Neutrophil (primary cell): ENCODE data around the gene KCNK2.
"Not testable (repeated sequence)": the region's sequence is repeated elsewhere in the genome, so short reads cannot be mapped to it uniquely, and the experiment has no call there.

ENCODE experiments used
- H3K27ac ChIP-seq: fragments of 200-600 bp; sonication (generic); 2 replicates; pipeline ENCODE4 v1.5.1; 2016; ENCODE audit warnings: mild to moderate bottlenecking, moderate library complexity
- H3K27me3 ChIP-seq: fragments of 200-600 bp; sonication (generic); 2 replicates; pipeline ENCODE4 v1.6.0; 2016; ENCODE audit warnings: mild to moderate bottlenecking
- H3K36me3 ChIP-seq: fragments of 200-600 bp; sonication (generic); 2 replicates; pipeline ENCODE4 v1.5.1; 2017
- H3K4me1 ChIP-seq, 2 experiments: fragments of 200-600 bp in 1 of 2; sonication (generic) in 1 of 2; 1 replicate in 1 of 2; 2 replicates in 1 of 2; pipeline versions ENCODE4 v1.5.1 to v1.6.1; 2013 to 2016; ENCODE audit warnings: low read depth in 1 of 2, low read length in 1 of 2, mild to moderate bottlenecking in 1 of 2, moderate library complexity in 1 of 2; ENCODE audit not compliant: control insufficient read depth in 1 of 2, insufficient read depth in 1 of 2
- H3K4me3 ChIP-seq, 2 experiments: fragments of 200-600 bp in 1 of 2; sonication (generic) in 1 of 2; 1 replicate in 1 of 2; 2 replicates in 1 of 2; pipeline ENCODE4 v1.5.1; 2013 to 2016; ENCODE audit warnings: low read depth in 1 of 2, low read length in 1 of 2, mild to moderate bottlenecking in 1 of 2, moderate library complexity in 1 of 2
- H3K9me3 ChIP-seq: fragments of 200-600 bp; sonication (generic); 2 replicates; pipeline ENCODE4 v1.5.1; 2016
- TF ChIP-seq, protein P1 (sequence below): fragments of 200-600 bp; sonication (generic); IDR thresholded peaks from 2 replicates; pipeline ENCODE4 v1.5.1; 2016; ENCODE audit warnings: antibody characterized with exemption

Gene KCNK2

DNA sequence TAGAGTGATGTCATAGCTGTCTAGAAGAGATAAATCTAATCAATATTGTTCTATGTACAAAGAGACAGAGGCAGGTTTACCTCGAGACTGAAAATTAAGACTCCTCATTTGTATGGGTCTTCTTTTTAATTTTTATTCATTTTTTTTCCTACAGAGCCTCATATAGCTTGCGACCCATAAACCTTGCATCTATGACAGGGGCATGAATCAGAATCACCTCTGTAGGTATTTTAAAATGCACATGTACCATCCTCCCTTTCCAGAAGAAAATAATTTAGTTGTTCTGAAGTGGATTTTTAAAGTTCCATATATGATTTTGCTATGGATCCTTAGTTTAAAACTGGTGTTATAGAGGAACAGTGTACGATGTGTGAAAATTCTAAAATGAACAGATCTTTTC is 64.5 kb downstream of the KCNK2 start:
- Histone ChIP-seq H3K4me1 (peaks cover 0 to 7% of the 10 kb centered on the region in 2 experiments), H3K36me3 (no peaks in the 10 kb centered on the region), H3K9me3 (no peaks in the 10 kb centered on the region), H3K27ac (no peak overlapping the region), H3K4me3 (no peak overlapping the region), H3K27me3 (no peaks in the 10 kb centered on the region)
- TF ChIP-seq, protein P1, sequence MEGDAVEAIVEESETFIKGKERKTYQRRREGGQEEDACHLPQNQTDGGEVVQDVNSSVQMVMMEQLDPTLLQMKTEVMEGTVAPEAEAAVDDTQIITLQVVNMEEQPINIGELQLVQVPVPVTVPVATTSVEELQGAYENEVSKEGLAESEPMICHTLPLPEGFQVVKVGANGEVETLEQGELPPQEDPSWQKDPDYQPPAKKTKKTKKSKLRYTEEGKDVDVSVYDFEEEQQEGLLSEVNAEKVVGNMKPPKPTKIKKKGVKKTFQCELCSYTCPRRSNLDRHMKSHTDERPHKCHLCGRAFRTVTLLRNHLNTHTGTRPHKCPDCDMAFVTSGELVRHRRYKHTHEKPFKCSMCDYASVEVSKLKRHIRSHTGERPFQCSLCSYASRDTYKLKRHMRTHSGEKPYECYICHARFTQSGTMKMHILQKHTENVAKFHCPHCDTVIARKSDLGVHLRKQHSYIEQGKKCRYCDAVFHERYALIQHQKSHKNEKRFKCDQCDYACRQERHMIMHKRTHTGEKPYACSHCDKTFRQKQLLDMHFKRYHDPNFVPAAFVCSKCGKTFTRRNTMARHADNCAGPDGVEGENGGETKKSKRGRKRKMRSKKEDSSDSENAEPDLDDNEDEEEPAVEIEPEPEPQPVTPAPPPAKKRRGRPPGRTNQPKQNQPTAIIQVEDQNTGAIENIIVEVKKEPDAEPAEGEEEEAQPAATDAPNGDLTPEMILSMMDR = no peak

DNA sequence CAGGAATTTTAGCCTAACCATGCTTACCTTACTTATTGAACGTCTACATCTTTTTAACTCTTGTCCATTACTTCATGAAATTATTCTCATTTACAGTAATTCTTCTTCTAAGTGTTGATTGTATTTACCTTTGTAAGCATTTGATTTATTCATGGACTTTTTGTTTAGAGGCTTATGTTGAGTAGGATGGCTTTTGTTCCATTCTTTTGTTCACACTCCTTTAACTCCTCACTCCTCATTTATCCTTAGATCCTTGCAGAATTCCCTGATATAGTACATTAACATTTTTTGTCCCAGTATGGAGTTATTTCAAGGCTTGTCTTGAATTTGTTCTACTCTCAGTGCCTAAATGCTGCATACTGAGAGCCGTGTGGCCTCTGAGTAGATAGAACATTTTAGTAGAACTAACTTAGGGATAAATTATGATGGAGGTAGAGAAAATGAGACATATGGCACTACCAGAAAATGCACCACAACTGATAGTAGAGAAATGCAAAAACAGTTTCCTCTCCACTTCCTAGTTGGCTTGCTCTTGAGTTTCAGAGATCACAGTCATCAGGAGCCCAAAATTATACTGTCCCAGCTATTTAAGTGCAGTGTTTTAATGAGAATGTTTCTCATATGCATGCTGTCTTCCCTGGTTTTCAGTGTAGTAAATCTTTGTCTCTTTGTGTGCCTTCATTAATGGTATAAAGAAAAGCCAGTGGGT is 69.5 kb downstream of the KCNK2 start:
- Histone ChIP-seq H3K27me3 (no peaks in the 10 kb centered on the region), H3K9me3 (no peaks in the 10 kb centered on the region), H3K4me3 (no peak overlapping the region), H3K36me3 (no peaks in the 10 kb centered on the region), H3K4me1 (no peaks in the 10 kb centered on the region), H3K27ac (no peak overlapping the region)
- TF ChIP-seq, protein P1 = no peak

DNA sequence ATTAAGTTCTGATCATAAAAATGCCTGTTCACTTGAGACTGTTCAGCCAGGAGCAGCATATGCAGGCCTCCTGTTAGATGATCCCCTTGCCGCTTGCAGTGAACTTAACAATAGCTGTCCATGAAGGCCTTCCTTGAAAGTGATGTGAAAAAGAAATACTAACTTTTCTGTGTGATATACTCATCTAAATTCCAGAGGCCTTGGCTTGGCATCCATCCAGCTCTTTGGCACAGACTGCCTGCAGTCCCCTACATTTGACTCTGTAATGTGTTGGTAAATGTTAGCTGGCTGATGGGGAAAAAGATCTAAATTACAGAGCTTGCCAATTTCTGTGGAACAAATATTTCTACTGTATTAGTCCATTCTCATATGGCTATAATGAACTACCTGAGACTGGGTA is 73.7 kb downstream of the KCNK2 start:
- Histone ChIP-seq H3K27me3 (no peaks in the 10 kb centered on the region), H3K36me3 (no peaks in the 10 kb centered on the region), H3K27ac (no peak overlapping the region), H3K4me1 (no peaks in the 10 kb centered on the region), H3K9me3 (no peaks in the 10 kb centered on the region), H3K4me3 (no peak overlapping the region)
- TF ChIP-seq, protein P1 = no peak

DNA sequence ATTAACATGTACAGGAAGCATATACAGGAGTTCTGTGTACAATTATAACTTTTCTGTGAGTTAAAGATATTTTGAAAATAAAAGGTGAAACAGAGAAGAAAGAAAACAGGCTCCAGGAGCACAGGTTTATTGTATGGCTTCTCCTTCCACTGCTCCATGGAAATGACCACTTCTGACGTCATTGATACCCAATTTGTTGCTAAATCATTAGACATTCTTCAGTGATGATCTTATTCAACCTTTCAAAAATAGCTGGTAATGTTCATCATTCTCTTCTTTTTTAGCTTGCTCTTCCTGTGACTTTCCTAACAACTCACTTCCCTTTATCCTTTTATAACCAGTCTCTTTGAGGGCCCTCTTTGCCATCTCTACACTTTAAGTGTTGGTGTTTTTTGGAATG is 77.8 kb downstream of the KCNK2 start:
- Histone ChIP-seq H3K4me3 (no peak overlapping the region), H3K4me1 (no peaks in the 10 kb centered on the region), H3K27me3 (no peaks in the 10 kb centered on the region), H3K36me3 (no peaks in the 10 kb centered on the region), H3K27ac (no peak overlapping the region), H3K9me3 (no peaks in the 10 kb centered on the region)
- TF ChIP-seq, protein P1 = no peak

DNA sequence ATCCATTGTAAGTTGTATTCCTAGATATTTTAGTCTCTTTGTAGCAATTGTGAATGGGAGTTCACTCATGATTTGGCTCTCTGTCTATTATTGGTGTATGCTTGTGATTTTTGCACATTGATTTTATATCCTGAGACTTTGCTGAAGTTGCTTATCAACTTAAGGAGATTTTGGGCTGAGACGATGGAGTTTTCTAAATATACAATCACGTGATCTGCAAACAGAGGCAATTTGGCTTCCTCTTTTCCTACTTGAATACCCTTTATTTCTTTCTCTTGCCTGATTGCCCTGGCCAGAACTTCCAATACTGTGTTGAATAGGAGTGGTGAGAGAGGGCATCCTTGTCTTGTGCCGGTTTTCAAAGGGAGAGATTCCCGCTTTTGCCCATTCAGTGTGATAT is 80.6 kb downstream of the KCNK2 start:
- H3K4me3 ChIP-seq, H3K36me3 ChIP-seq, H3K27me3 ChIP-seq, H3K27ac ChIP-seq, H3K9me3 ChIP-seq, H3K4me1 ChIP-seq: not testable (repeated sequence)

DNA sequence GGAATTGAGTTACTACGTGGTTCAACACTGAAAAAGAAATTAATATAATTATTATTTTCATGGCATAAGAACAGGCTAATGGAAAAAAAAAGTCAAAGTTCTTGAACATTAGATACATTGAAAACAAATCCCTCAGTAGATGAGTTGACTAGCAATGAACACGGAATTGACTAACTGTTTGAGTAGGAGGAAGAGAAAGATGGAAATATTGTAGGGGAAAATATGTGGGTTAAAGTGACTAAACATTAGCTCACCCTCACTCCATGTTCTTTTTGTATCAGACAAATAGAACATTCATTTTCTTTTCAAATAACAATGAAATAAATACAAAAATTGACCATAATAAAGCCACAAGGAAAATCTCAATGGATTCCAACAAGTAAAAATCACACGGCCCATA is 84.3 kb downstream of the KCNK2 start:
- TF ChIP-seq, protein P1 = no peak
- no peaks in the 10 kb centered on the region for H3K36me3 ChIP-seq
- H3K9me3 ChIP-seq = no peaks in the 10 kb centered on the region
- H3K4me3 ChIP-seq = no peak overlapping the region
- no peaks in the 10 kb centered on the region for H3K4me1 ChIP-seq
- H3K27ac ChIP-seq = no peak overlapping the region
- H3K27me3 ChIP-seq = no peaks in the 10 kb centered on the region
